ENCODE measurements around the gene ANKRD63. TPM values are rescaled to one million over a fixed set of nuclear protein-coding genes. Genes with fewer than 3 reads are reported as not detected.

Gene ANKRD63
- total and polyA plus RNA-seq, 2 experiments from 2014 or later, result 0.30 to 0.47 TPM

- H3K79me2 ChIP-seq, result no peaks in the 10 kb centered on the region
- peaks cover 15% of the 10 kb centered on the region for H3K4me1 ChIP-seq (ENCODE audit: insufficient read depth)
- no peak overlapping the region for H3K27ac ChIP-seq
- no peak for DNase-seq (ENCODE audit: low spot score)
- TF ChIP-seq CTCF (IDR thresholded peaks at IDR 0.05; ENCODE audit: poor library complexity), result no peak
- no peak for TF ChIP-seq EZH2 (IDR thresholded peaks at IDR 0.05; ENCODE audit: borderline replicate concordance)
- TF ChIP-seq EZH2phosphoT487 (IDR thresholded peaks at IDR 0.05; ENCODE audit: low read depth, severe bottlenecking, unreplicated experiment), result no peak
- no peaks in the 10 kb centered on the region for H3K27me3 ChIP-seq
- WGBS (ENCODE audit: low lambda C conversion rate, missing lambda C conversion rate), result 92% methylated on average over 5 of the region's 5 CpGs
- no peaks in the 10 kb centered on the region for H3K9me2 ChIP-seq (replicated peaks; ENCODE audit: insufficient read depth)
- H3K9me3 ChIP-seq (ENCODE audit: low read depth), result no peaks in the 10 kb centered on the region
- no peak overlapping the region for H3K4me3 ChIP-seq
- H3K4me2 ChIP-seq, result no peak overlapping the region
- H2AFZ ChIP-seq, result no peak overlapping the region
- H4K20me1 ChIP-seq (ENCODE audit: insufficient read depth, poor library complexity, severe bottlenecking), result no peaks in the 10 kb centered on the region
- no peaks in the 10 kb centered on the region for H3K36me3 ChIP-seq (replicated peaks; ENCODE audit: insufficient read depth, low read depth)
Observed at GRCh38 chr15:40242601-40243000, 40.3 kb downstream of the ANKRD63 start.

GRCh38 chr15:40242213-40242599, 40.7 kb downstream of the ANKRD63 start:
- Histone ChIP-seq H3K4me1 (ENCODE audit: insufficient read depth) (peaks cover 15% of the 10 kb centered on the region), H2AFZ (no peak overlapping the region), H4K20me1 (ENCODE audit: insufficient read depth, poor library complexity, severe bottlenecking) (no peaks in the 10 kb centered on the region), H3K4me3 (no peak overlapping the region), H3K9me3 (ENCODE audit: low read depth) (no peaks in the 10 kb centered on the region), H3K9me2 (replicated peaks; ENCODE audit: insufficient read depth) (no peaks in the 10 kb centered on the region), H3K4me2 (no peak overlapping the region), H3K36me3 (replicated peaks; ENCODE audit: insufficient read depth, low read depth) (no peaks in the 10 kb centered on the region), H3K27ac (no peak overlapping the region), H3K27me3 (no peaks in the 10 kb centered on the region), H3K79me2 (no peaks in the 10 kb centered on the region)
- WGBS (ENCODE audit: low lambda C conversion rate, missing lambda C conversion rate), result 95% methylated on average over 10 of the region's 10 CpGs
- TF ChIP-seq EZH2phosphoT487 (IDR thresholded peaks at IDR 0.05; ENCODE audit: low read depth, severe bottlenecking, unreplicated experiment) (no peak), EZH2 (IDR thresholded peaks at IDR 0.05; ENCODE audit: borderline replicate concordance) (no peak), CTCF (IDR thresholded peaks at IDR 0.05; ENCODE audit: poor library complexity) (no peak)
- no peak for DNase-seq (ENCODE audit: low spot score)

- DNase-seq (ENCODE audit: low spot score), result no peak
- Histone ChIP-seq H3K9me2 (replicated peaks; ENCODE audit: insufficient read depth) (no peaks in the 10 kb centered on the region), H3K4me2 (no peak overlapping the region), H3K27ac (no peak overlapping the region), H3K4me3 (no peak overlapping the region), H3K27me3 (no peaks in the 10 kb centered on the region), H4K20me1 (ENCODE audit: insufficient read depth, poor library complexity, severe bottlenecking) (no peaks in the 10 kb centered on the region), H3K9me3 (ENCODE audit: low read depth) (no peaks in the 10 kb centered on the region), H2AFZ (no peak overlapping the region), H3K36me3 (replicated peaks; ENCODE audit: insufficient read depth, low read depth) (no peaks in the 10 kb centered on the region), H3K79me2 (no peaks in the 10 kb centered on the region), H3K4me1 (ENCODE audit: insufficient read depth) (peaks cover 15% of the 10 kb centered on the region)
- TF ChIP-seq EZH2phosphoT487 (IDR thresholded peaks at IDR 0.05; ENCODE audit: low read depth, severe bottlenecking, unreplicated experiment), result no peak
- no peak for TF ChIP-seq EZH2 (IDR thresholded peaks at IDR 0.05; ENCODE audit: borderline replicate concordance)
- TF ChIP-seq CTCF (IDR thresholded peaks at IDR 0.05; ENCODE audit: poor library complexity), result no peak
- 90% methylated on average over 13 of the region's 14 CpGs for WGBS (ENCODE audit: low lambda C conversion rate, missing lambda C conversion rate)
Observed at GRCh38 chr15:40241269-40242212, 41.3 kb downstream of the ANKRD63 start.

All from hepatocyte (in vitro differentiated cells).